Caco-2 (cell line): Measurements from ENCODE around the gene SLC35F1. TPM values are rescaled to one million over a fixed set of nuclear protein-coding genes. Genes with fewer than 3 reads are reported as not detected.

ENCODE experiments used
- BruUV-seq: library from RNA; stranded (reverse); fragments of 400-500 nt; replicated peaks from 2 replicates; lab custom pipeline; 2021; lab: Mats Ljungman, UMichigan
- CTCF ChIA-PET: fragments of 300-600 bp; sonication (Branson Sonifier 250); formaldehyde crosslinking; loops from one replicate; lab custom pipeline; 2022; ENCODE audit warnings: antibody characterized with exemption; lab: Charles Lee
- POLR2A ChIA-PET: fragments of 300-600 bp; sonication (Branson Sonifier 250); formaldehyde crosslinking; loops from one replicate; lab custom pipeline; 2022; ENCODE audit warnings: antibody characterized with exemption; lab: Charles Lee
- DNase-seq, 2 experiments: peaks; one replicate each; pipeline versions ENCODE4 v3.0.0 to v3.0.0-alpha.2; 2020 to 2022
- H3K27me3 ChIP-seq: replicated peaks from 2 replicates; pipeline ENCODE4 v1.6.0; 2011; ENCODE audit warnings: low read length; ENCODE audit not compliant: control insufficient read depth, insufficient read depth
- H3K36me3 ChIP-seq: 2 replicates; pipeline ENCODE4 v1.5.1; 2011; ENCODE audit warnings: low read length; ENCODE audit not compliant: control insufficient read depth, insufficient read depth
- H3K4me1 ChIP-seq: fragments of 250-450 bp; sonication (Bioruptor Pico); 2 replicates; pipeline ENCODE4 v1.5.1; 2020; ENCODE audit warnings: mild to moderate bottlenecking
- H3K4me3 ChIP-seq: 2 replicates; pipeline ENCODE4 v1.5.1; 2011; ENCODE audit warnings: low read depth, mild to moderate bottlenecking, control low read depth, low read length
- H3K9me3 ChIP-seq: fragments of 250-450 bp; sonication (Bioruptor Pico); 2 replicates; pipeline ENCODE4 v1.5.1; 2020; ENCODE audit warnings: mild to moderate bottlenecking, moderate library complexity
- H3K27ac Mint-ChIP-seq: one replicate; pipeline ENCODE4 v1.8.0; 2022; ENCODE audit warnings: mixed read lengths; ENCODE audit not compliant: unreplicated experiment
- H3K27me3 Mint-ChIP-seq: one replicate; pipeline ENCODE4 v1.8.0; 2022; ENCODE audit warnings: mixed read lengths; ENCODE audit not compliant: insufficient read depth, unreplicated experiment
- H3K36me3 Mint-ChIP-seq: one replicate; pipeline ENCODE4 v1.8.0; 2022; ENCODE audit warnings: mild to moderate bottlenecking, mixed read lengths; ENCODE audit not compliant: insufficient read depth, unreplicated experiment
- H3K4me1 Mint-ChIP-seq: one replicate; pipeline ENCODE4 v1.8.0; 2022; ENCODE audit warnings: low read depth, mixed read lengths; ENCODE audit not compliant: unreplicated experiment
- H3K4me3 Mint-ChIP-seq: one replicate; pipeline ENCODE4 v1.8.0; 2022; ENCODE audit warnings: mild to moderate bottlenecking, moderate library complexity, mixed read lengths; ENCODE audit not compliant: unreplicated experiment
- H3K9me3 Mint-ChIP-seq: one replicate; pipeline ENCODE4 v1.8.0; 2022; ENCODE audit warnings: mixed read lengths; ENCODE audit not compliant: unreplicated experiment
- CTCF ChIP-seq, 2 experiments: fragments of 200-600 bp in 1 of 2; IDR thresholded peaks; 1 replicate in 1 of 2; 2 replicates in 1 of 2; pipeline versions ENCODE4 v1.5.1 to v1.8.0; 2011 to 2022; ENCODE audit warnings: antibody characterized with exemption in 1 of 2, control low read depth in 1 of 2, inconsistent platforms in 1 of 2, low read depth in 1 of 2, low read length in 1 of 2, mild to moderate bottlenecking in 1 of 2, moderate library complexity in 1 of 2; ENCODE audit not compliant: insufficient read depth in 1 of 2, severe bottlenecking in 1 of 2, unreplicated experiment in 1 of 2
- intact Hi-C: fragments of 100-400 bp; cut with micrococcal nuclease; formaldehyde crosslinking; loops from one replicate; pipeline ENCODE4 v1.10.0; 2022; ENCODE audit not compliant: unreplicated experiment
- total RNA-seq: library from RNA; stranded (reverse); gene quantifications from 2 replicates; pipeline ENCODE4 v1.2.3, GENCODE V29; 2022

SLC35F1 gene
- total RNA-seq, 1 experiment from 2014 or later, result not detected

GRCh38 chr6:117908246-117909068 lies 1.4 kb downstream of the SLC35F1 start:
- H3K4me1 Mint-ChIP-seq, result no peaks in the 10 kb centered on the region
- H3K27ac Mint-ChIP-seq, result no peak overlapping the region
- ChIA-PET POLR2A (no interaction called here), CTCF (no interaction called here)
- H3K36me3 ChIP-seq, result no peaks in the 10 kb centered on the region
- no peaks in the 10 kb centered on the region for H3K9me3 Mint-ChIP-seq
- no peak overlapping the region for H3K4me3 Mint-ChIP-seq
- intact Hi-C loops, result no loop called here
- BruUV-seq, result no TSS peak
- H3K4me1 ChIP-seq, result no peaks in the 10 kb centered on the region
- peaks cover 2% of the 10 kb centered on the region for H3K27me3 Mint-ChIP-seq
- no peak for TF ChIP-seq CTCF (IDR thresholded peaks at IDR 0.05; ENCODE audit: insufficient read depth in 1 of 2, low read depth in 1 of 2, low read length in 1 of 2, severe bottlenecking in 1 of 2, unreplicated experiment in 1 of 2)
- DNase-seq, result no peak
- H3K4me3 ChIP-seq, result no peak overlapping the region
- H3K9me3 ChIP-seq, result no peaks in the 10 kb centered on the region
- no peaks in the 10 kb centered on the region for H3K27me3 ChIP-seq
- no peaks in the 10 kb centered on the region for H3K36me3 Mint-ChIP-seq

- no peaks in the 10 kb centered on the region for H3K9me3 ChIP-seq
- POLR2A ChIA-PET, result no interaction called here
- BruUV-seq, result no TSS peak
- H3K4me3 Mint-ChIP-seq, result no peak overlapping the region
- no peak for TF ChIP-seq CTCF (IDR thresholded peaks at IDR 0.05; ENCODE audit: insufficient read depth in 1 of 2, low read depth in 1 of 2, low read length in 1 of 2, severe bottlenecking in 1 of 2, unreplicated experiment in 1 of 2)
- intact Hi-C loops, result no loop called here
- no peaks in the 10 kb centered on the region for H3K9me3 Mint-ChIP-seq
- H3K27ac Mint-ChIP-seq, result no peak overlapping the region
- H3K36me3 ChIP-seq, result no peaks in the 10 kb centered on the region
- no peaks in the 10 kb centered on the region for H3K36me3 Mint-ChIP-seq
- CTCF ChIA-PET, result no interaction called here
- no peaks in the 10 kb centered on the region for H3K4me1 ChIP-seq
- no peak for DNase-seq
- no peak overlapping the region for H3K4me3 ChIP-seq
- peaks cover 2% of the 10 kb centered on the region for H3K27me3 Mint-ChIP-seq
- H3K27me3 ChIP-seq, result no peaks in the 10 kb centered on the region
- H3K4me1 Mint-ChIP-seq, result no peaks in the 10 kb centered on the region
Observed at GRCh38 chr6:117909638-117910037, 2.6 kb downstream of the SLC35F1 start.

DNA sequence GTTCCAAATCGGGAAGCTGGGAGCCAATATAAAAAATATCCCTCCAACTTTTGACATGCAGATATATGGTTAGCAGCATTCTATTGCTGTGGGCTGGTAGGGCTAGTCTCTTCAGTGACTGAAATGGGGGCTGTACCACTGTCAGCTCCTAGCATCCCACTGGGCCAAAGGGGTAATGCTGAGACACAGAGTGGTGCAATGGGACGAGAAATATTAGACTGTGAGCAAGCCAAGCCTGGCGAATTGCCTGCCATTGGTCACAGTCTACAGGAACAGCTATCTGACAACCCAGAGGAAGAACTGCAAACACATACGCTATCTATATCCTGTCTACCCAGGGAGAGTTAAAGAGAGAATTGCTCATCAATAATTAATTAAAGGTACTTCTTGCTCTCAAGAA lies 3.5 kb downstream of the SLC35F1 start:
- CTCF ChIA-PET, result no interaction called here
- TF ChIP-seq CTCF (IDR thresholded peaks at IDR 0.05; ENCODE audit: insufficient read depth in 1 of 2, low read depth in 1 of 2, low read length in 1 of 2, severe bottlenecking in 1 of 2, unreplicated experiment in 1 of 2), result no peak
- no peaks in the 10 kb centered on the region for H3K9me3 Mint-ChIP-seq
- no peaks in the 10 kb centered on the region for H3K36me3 ChIP-seq
- no peak overlapping the region for H3K27ac Mint-ChIP-seq
- H3K27me3 Mint-ChIP-seq, result peaks cover 2% of the 10 kb centered on the region
- intact Hi-C loops, result no loop called here
- no peaks in the 10 kb centered on the region for H3K36me3 Mint-ChIP-seq
- POLR2A ChIA-PET, result no interaction called here
- H3K4me3 Mint-ChIP-seq, result no peak overlapping the region
- no peaks in the 10 kb centered on the region for H3K9me3 ChIP-seq
- no TSS peak for BruUV-seq
- no peaks in the 10 kb centered on the region for H3K4me1 ChIP-seq
- no peaks in the 10 kb centered on the region for H3K4me1 Mint-ChIP-seq
- DNase-seq, result no peak
- no peak overlapping the region for H3K4me3 ChIP-seq
- no peaks in the 10 kb centered on the region for H3K27me3 ChIP-seq
